Measurements from ENCODE around the gene SLC37A1. TPM values are rescaled to one million over a fixed set of nuclear protein-coding genes. Genes with fewer than 3 reads are reported as not detected.
A peak's percentile ranks its signal among the peaks of the same experiment; 100 is the strongest.

Gene SLC37A1
- total RNA-seq, 2 experiments from 2014 or later, result 12.7 to 13.3 TPM

- no peak for DNase-seq
- peaks cover 3% of the 10 kb centered on the region for H3K27me3 Mint-ChIP-seq
- H3K36me3 Mint-ChIP-seq (ENCODE audit: low read depth), result peaks cover 30% of the 10 kb centered on the region
- no peaks in the 10 kb centered on the region for H3K9me3 Mint-ChIP-seq
- ChIA-PET POLR2A (no interaction called here), CTCF (no interaction called here)
- peaks cover 13% of the 10 kb centered on the region for H3K4me1 Mint-ChIP-seq
- no peak overlapping the region for H3K4me3 Mint-ChIP-seq
- no peak overlapping the region for H3K27ac Mint-ChIP-seq
Observed at GRCh38 chr21:42518626-42519025, 5.0 kb downstream of the SLC37A1 start.

- no peak for DNase-seq
- Mint-ChIP-seq H3K27me3 (no peaks in the 10 kb centered on the region), H3K9me3 (no peaks in the 10 kb centered on the region), H3K4me1 (peaks cover 10% of the 10 kb centered on the region), H3K27ac (no peak overlapping the region), H3K4me3 (no peak overlapping the region), H3K36me3 (ENCODE audit: low read depth) (peaks cover 30% of the 10 kb centered on the region)
- ChIA-PET POLR2A (no interaction called here), CTCF (no interaction called here)
Observed at GRCh38 chr21:42520628-42521253, 7.1 kb downstream of the SLC37A1 start.

DNA sequence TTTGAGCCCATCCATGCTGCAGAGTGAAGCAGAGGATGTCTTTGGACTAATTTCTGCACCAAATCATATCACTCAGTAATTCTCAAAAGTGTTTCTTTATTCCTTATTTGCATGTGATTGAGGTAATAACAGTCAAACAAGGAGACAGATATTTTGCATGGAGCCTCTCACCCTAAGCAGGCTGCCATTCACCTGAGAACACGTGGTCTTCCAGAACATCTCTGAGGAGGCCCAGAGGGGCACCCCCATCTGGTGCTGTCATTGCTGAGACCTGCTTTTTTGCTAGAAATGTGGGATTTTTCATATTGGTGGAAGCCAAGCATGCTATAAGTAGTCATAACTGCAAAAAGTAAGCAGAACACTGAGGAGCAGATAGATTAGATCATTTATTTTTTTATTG lies 7.7 kb downstream of the SLC37A1 start:
- H3K36me3 Mint-ChIP-seq (ENCODE audit: low read depth), result peaks cover 35% of the 10 kb centered on the region
- no peak for DNase-seq
- ChIA-PET CTCF (no interaction called here), POLR2A (no interaction called here)
- no peaks in the 10 kb centered on the region for H3K27me3 Mint-ChIP-seq
- H3K27ac Mint-ChIP-seq, result no peak overlapping the region
- no peak overlapping the region for H3K4me3 Mint-ChIP-seq
- H3K4me1 Mint-ChIP-seq, result peaks cover 9% of the 10 kb centered on the region
- H3K9me3 Mint-ChIP-seq, result no peaks in the 10 kb centered on the region

GRCh38 chr21:42521805-42522204 lies 8.2 kb downstream of the SLC37A1 start:
- peaks cover 37% of the 10 kb centered on the region for H3K36me3 Mint-ChIP-seq (ENCODE audit: low read depth)
- H3K27ac Mint-ChIP-seq, result no peak overlapping the region
- no peak for DNase-seq
- POLR2A ChIA-PET, result no interaction called here
- H3K9me3 Mint-ChIP-seq, result no peaks in the 10 kb centered on the region
- H3K4me3 Mint-ChIP-seq, result no peak overlapping the region
- CTCF ChIA-PET, result no interaction called here
- peaks cover 12% of the 10 kb centered on the region for H3K4me1 Mint-ChIP-seq
- peaks cover 1% of the 10 kb centered on the region for H3K27me3 Mint-ChIP-seq

DNA sequence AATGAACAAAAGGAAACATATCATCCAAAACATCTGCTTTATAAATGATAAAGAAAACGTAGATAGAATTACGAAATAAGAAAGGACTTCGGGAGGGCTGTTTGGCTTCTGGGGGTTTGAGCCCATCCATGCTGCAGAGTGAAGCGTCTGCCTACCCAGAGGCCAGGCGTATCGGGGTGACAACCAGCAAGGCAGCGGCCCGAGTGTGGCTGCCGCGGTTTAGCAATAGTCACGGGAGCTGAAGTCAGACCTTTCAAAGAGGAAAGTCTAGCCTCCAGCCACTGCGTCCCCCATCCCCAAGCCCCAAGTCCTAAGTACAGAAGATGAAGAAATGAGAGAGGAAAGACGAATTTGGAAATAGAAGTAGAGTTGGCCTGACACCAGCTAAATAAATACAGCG lies 8.6 kb downstream of the SLC37A1 start:
- Mint-ChIP-seq H3K27me3 (peaks cover 3% of the 10 kb centered on the region), H3K4me3 (no peak overlapping the region)
- POLR2A ChIA-PET, result no interaction called here

DNA sequence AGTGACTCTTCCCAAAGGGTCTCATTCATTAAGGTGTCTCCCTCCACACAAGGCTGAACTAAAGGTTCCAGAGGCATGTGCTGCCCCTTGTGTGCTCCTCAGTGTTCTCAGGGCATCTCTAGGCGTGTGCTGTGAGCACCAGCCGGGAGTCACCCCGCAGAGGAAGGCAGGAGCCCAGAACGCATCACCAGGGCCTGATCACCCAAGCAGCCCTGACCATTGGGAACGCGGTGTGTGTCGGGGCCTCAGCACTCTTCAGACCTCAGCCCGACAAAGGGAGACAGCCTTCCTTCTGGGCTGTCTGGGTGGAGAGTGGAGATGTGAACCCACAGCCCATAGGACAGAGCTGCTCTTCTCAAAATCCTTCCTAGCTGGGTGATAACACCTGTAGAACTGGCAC lies 9.1 kb downstream of the SLC37A1 start:
- no peak overlapping the region for H3K4me3 Mint-ChIP-seq
- H3K27ac Mint-ChIP-seq, result no peak overlapping the region
- DNase-seq, result no peak
- H3K4me1 Mint-ChIP-seq, result peaks cover 21% of the 10 kb centered on the region
- POLR2A ChIA-PET, result no interaction called here
- peaks cover 3% of the 10 kb centered on the region for H3K27me3 Mint-ChIP-seq
- CTCF ChIA-PET, result no interaction called here
- H3K36me3 Mint-ChIP-seq (ENCODE audit: low read depth), result peaks cover 42% of the 10 kb centered on the region
- H3K9me3 Mint-ChIP-seq, result no peaks in the 10 kb centered on the region

More for the DNA sequence above, 8.6 kb downstream of the SLC37A1 start:
- Mint-ChIP-seq H3K36me3 (ENCODE audit: low read depth) (peaks cover 40% of the 10 kb centered on the region), H3K27ac (no peak overlapping the region), H3K9me3 (no peaks in the 10 kb centered on the region), H3K4me1 (peaks cover 16% of the 10 kb centered on the region)
- no peak for DNase-seq
- CTCF ChIA-PET, result no interaction called here

GRCh38 chr21:42523211-42523610 lies 9.6 kb downstream of the SLC37A1 start:
- no peak for DNase-seq
- Mint-ChIP-seq H3K4me3 (no peak overlapping the region), H3K9me3 (no peaks in the 10 kb centered on the region), H3K27me3 (peaks cover 3% of the 10 kb centered on the region), H3K27ac (no peak overlapping the region), H3K36me3 (ENCODE audit: low read depth) (peaks cover 44% of the 10 kb centered on the region), H3K4me1 (peaks cover 25% of the 10 kb centered on the region)
- POLR2A ChIA-PET, result no interaction called here
- CTCF ChIA-PET, result no interaction called here

DNA sequence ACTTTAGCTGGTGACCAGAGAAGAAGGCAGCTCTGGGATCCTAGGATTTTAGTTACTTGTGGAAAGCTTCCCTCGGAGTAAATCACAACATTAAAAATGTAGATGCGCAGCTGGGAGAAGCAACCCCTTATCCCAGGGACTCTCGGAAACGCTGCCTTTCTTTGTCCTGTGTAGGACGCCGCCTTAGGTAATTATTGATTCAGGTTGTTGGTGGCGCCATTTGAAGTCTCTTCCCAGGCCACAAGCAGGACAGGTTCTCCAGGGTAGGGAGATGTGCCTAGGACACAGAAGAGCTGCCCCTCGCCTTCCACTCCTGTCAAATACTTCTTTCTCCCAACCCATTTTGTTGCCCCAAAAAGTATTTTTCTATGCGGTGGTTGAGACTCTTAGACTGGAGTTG lies 10.3 kb downstream of the SLC37A1 start:
- no peak for DNase-seq
- peaks cover 31% of the 10 kb centered on the region for H3K4me1 Mint-ChIP-seq
- no peaks in the 10 kb centered on the region for H3K9me3 Mint-ChIP-seq
- peaks cover 3% of the 10 kb centered on the region for H3K27me3 Mint-ChIP-seq
- peaks cover 39% of the 10 kb centered on the region for H3K36me3 Mint-ChIP-seq (ENCODE audit: low read depth)
- ChIA-PET CTCF (no interaction called here), POLR2A (interaction anchor here (0.7 kb wide), 1 partner anchor 9 kb away, joined by 3 read pairs; no protein-coding TSS in a partner anchor)
- no peak overlapping the region for H3K4me3 Mint-ChIP-seq
- H3K27ac Mint-ChIP-seq, result no peak overlapping the region

DNA sequence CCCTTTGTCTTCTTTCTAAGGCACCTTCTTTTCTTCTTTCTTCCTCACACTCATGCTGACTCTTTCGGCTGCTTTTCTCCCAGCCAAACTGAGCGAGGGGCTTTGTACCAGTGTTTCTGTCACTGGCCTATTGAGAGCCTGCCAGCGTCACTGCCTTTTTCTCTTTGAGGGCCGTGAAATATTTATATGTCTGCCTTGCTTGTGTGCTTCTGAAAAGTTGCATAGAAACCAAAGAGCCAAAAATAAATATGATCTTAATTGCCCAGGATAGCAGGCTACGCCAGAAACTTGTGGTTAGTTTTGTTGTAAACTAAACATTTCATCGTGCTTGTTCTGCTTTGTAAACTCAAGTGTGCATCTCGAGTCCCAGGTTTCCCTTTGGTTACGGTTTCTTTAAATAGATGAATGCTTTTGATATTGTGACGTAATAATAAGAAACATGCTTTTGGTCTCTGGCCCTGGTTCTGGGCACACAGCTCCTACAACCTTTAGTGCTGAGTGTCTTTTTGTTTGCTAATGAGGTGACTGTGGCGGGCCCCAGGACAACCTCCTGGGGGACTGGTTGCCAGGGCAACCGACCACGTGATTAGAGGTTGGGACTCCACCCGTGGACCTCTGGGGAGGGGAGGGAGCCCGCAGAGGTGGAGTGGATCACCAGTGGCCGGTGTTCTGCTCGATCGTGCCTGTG lies 10.8 kb downstream of the SLC37A1 start:
- Mint-ChIP-seq H3K27me3 (peaks cover 3% of the 10 kb centered on the region), H3K27ac (no peak overlapping the region), H3K9me3 (no peaks in the 10 kb centered on the region), H3K4me1 (peaks cover 33% of the 10 kb centered on the region), H3K4me3 (no peak overlapping the region), H3K36me3 (ENCODE audit: low read depth) (peaks cover 33% of the 10 kb centered on the region)
- no peak for DNase-seq
- CTCF ChIA-PET, result no interaction called here
- POLR2A ChIA-PET, result interaction anchor here (0.7 to 1.0 kb wide), 2 partner anchors 10 kb away, joined by 3 to 4 read pairs; no protein-coding TSS in a partner anchor

DNA sequence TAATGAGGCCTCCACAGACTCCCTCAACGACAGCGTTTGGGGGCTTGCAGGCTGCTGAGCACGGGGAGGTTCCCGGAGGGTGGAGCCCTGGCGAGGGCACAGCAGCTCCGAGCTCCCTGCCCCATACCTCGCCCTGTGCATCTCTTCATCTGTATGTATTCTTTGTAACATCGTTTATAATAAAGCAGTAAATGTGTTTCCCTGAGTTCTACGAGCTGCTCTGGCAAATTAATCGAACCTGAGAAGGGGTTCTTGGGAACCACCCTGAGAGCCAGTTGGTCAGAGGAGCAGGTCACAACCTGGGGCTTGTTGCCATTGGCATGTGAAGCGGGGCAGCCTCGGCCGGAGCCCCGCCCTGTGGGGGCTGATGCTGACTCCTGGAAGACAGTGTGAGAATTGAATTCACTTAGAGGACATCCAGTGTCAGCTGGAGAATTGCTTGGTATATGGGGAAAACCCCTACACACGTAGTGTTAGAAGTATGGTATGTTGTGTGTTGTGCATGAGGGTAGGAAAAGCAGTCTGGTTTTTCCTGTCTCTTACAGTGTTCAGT lies 11.5 kb downstream of the SLC37A1 start:
- Mint-ChIP-seq H3K4me3 (no peak overlapping the region), H3K4me1 (peaks cover 38% of the 10 kb centered on the region), H3K27ac (no peak overlapping the region), H3K27me3 (peaks cover 3% of the 10 kb centered on the region), H3K36me3 (ENCODE audit: low read depth) (peaks cover 29% of the 10 kb centered on the region), H3K9me3 (no peaks in the 10 kb centered on the region)
- ChIA-PET CTCF (no interaction called here), POLR2A (interaction anchor here (1.0 kb wide), 1 partner anchor 11 kb away, joined by 4 read pairs; no protein-coding TSS in a partner anchor)
- DNase-seq, result no peak

- no peak for DNase-seq
- ChIA-PET POLR2A (interaction anchor here (1.0 to 2.2 kb wide), 3 partner anchors 11 to 287 kb away, joined by 3 to 6 read pairs (median 4); no protein-coding TSS in a partner anchor), CTCF (no interaction called here)
- H3K4me1 Mint-ChIP-seq, result peaks cover 41% of the 10 kb centered on the region
- peaks cover 25% of the 10 kb centered on the region for H3K36me3 Mint-ChIP-seq (ENCODE audit: low read depth)
- no peak overlapping the region for H3K4me3 Mint-ChIP-seq
- no peak overlapping the region for H3K27ac Mint-ChIP-seq
- no peaks in the 10 kb centered on the region for H3K9me3 Mint-ChIP-seq
- peaks cover 6% of the 10 kb centered on the region for H3K27me3 Mint-ChIP-seq
Observed at GRCh38 chr21:42525676-42526378, 12.2 kb downstream of the SLC37A1 start.

GRCh38 chr21:42526379-42526727 lies 12.7 kb downstream of the SLC37A1 start:
- Mint-ChIP-seq H3K4me3 (no peak overlapping the region), H3K27me3 (peaks cover 6% of the 10 kb centered on the region), H3K9me3 (no peaks in the 10 kb centered on the region), H3K27ac (no peak overlapping the region), H3K36me3 (ENCODE audit: low read depth) (peaks cover 26% of the 10 kb centered on the region), H3K4me1 (peaks cover 41% of the 10 kb centered on the region)
- no peak for DNase-seq
- CTCF ChIA-PET, result interaction anchor here (3.0 kb wide), 1 partner anchor 10 kb away, joined by 11 read pairs; no protein-coding TSS in a partner anchor
- POLR2A ChIA-PET, result interaction anchor here (1.4 to 2.2 kb wide), 3 partner anchors 10 to 288 kb away, joined by 3 to 6 read pairs (median 3); no protein-coding TSS in a partner anchor

- Mint-ChIP-seq H3K9me3 (no peaks in the 10 kb centered on the region), H3K4me3 (no peak overlapping the region), H3K27me3 (peaks cover 6% of the 10 kb centered on the region), H3K4me1 (peaks cover 41% of the 10 kb centered on the region), H3K36me3 (ENCODE audit: low read depth) (peaks cover 22% of the 10 kb centered on the region), H3K27ac (peak overlapping the region; percentile 88)
- DNase-seq, result no peak
- POLR2A ChIA-PET, result interaction anchor here (0.5 to 2.2 kb wide), 9 partner anchors 9 to 288 kb away, joined by 3 to 27 read pairs (median 5); partner anchors contain the start of gene SLC37A1
- CTCF ChIA-PET, result interaction anchor here (3.0 kb wide), 1 partner anchor 9 kb away, joined by 11 read pairs; no protein-coding TSS in a partner anchor
Observed at GRCh38 chr21:42527127-42527488, 13.5 kb downstream of the SLC37A1 start.
